ENCODE measurements around the gene SCD5.

Gene SCD5

DNA sequence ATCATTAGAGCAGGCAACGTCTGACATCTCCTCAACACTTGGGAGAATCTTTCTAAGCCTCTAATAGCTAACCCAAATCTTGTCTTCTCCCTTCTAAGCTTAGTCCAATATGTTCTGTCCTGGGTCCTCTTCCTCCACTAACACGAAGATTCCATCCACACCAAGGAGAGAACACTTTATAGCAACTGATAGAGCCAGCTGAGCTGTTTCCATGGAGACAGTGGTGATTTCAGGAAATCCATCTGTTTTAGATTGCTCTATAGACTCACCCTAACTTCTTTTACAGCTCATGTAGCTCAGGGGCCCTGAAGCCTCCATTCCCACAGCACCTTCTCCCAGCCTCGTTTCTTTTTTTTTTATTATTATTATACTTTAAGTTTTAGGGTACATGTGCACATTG lies 37.4 kb downstream of the SCD5 start:
- H3K27ac Mint-ChIP-seq, result no peak overlapping the region
- H3K36me3 Mint-ChIP-seq (ENCODE audit: low read depth), result no peaks in the 10 kb centered on the region
- H3K4me1 Mint-ChIP-seq (ENCODE audit: low read depth), result no peaks in the 10 kb centered on the region
- H3K9me3 Mint-ChIP-seq, result peaks cover 7% of the 10 kb centered on the region
- H3K4me3 Mint-ChIP-seq, result no peak overlapping the region
- DNase-seq, result no peak
- no peaks in the 10 kb centered on the region for H3K27me3 Mint-ChIP-seq

DNA sequence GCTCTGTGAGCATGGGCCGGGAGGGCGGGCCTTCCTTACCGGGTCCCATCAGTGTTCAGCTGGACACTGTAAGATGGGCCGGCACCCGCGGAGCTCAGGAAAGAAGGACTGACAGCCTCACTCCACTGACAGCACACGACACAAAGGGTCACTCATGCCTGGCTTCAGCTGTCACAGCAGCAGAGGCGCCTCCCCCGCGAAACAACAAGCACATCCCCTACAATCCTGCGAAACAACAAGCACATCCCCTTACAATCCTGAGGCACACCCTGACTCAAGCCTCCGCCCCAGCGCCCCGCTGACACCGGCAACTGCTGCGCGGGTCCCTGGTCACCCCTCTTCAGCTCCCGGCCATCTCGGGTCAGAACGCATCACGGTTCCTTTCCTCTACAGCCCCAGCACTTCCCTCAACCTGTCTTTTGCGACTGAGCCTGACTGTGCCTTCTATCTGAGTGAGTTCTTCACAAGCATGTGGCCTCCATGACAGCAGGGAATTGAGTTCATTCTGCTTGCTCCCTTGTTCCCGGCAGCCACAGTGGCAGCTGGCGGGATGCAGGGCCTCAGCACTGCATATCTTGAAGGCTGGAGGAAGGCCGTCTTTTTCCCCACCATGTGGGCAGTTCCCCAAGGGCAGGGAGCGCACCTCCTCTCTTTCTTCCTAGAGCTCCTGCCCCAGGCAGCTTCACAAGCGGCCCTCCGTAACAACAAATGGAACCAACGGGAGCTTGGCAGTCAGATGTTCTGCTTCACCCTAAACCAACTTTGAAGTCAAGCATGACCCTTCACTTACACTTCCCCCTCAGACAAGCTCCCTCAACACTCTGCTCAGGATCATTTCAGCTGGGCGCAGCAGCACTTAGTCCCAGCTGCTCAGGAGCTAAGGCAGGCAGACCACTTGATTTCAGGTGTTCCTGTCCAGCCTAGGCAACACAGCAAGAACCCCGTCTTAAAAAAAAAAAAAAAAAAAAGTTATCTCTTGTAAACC lies 39.6 kb downstream of the SCD5 start:
- no peaks in the 10 kb centered on the region for H3K27me3 Mint-ChIP-seq
- H3K36me3 Mint-ChIP-seq (ENCODE audit: low read depth), result no peaks in the 10 kb centered on the region
- H3K9me3 Mint-ChIP-seq, result no peaks in the 10 kb centered on the region
- no peak for DNase-seq
- no peak overlapping the region for H3K27ac Mint-ChIP-seq
- no peaks in the 10 kb centered on the region for H3K4me1 Mint-ChIP-seq (ENCODE audit: low read depth)
- H3K4me3 Mint-ChIP-seq, result no peak overlapping the region

DNA sequence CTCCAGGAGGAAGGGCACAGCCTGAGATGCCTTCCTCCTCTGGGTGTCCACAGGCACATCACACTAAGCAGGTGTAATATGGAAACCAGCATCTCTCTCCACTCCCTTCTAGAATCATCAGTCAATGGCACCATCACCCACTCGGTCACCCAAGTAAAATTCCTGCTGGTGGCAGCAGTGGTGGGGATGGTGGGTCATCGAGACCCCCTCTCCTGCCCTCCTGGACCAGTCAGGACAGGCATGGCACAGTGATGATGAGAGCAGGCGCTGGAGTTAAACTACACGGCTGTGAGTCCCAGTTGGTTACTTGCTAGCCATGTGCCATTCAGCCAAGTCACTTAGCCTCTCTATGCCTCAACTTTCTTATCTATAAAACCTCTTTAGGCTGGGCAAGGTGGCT lies 42.5 kb downstream of the SCD5 start:
- Mint-ChIP-seq H3K27me3 (no peaks in the 10 kb centered on the region), H3K36me3 (ENCODE audit: low read depth) (no peaks in the 10 kb centered on the region), H3K4me1 (ENCODE audit: low read depth) (no peaks in the 10 kb centered on the region), H3K27ac (no peak overlapping the region), H3K9me3 (no peaks in the 10 kb centered on the region), H3K4me3 (no peak overlapping the region)
- no peak for DNase-seq

DNA sequence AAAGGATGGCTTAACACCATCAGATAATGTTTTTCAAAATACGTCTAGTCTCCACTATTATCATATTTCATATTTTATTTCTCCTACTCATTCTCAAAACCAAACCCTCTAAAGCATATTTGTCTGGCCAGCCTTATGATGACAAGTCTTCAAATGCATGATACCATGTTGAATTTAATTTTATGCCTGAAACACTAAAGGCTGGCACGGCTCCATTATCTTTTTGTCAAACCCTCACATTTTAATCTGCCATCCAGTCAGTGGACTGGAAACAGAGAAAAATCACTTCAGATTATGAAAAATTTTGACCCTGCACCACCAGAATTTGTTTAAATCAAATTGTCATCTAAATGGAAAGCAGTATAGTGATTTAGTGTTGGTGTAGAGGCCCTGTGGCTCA lies 42.9 kb downstream of the SCD5 start:
- Mint-ChIP-seq H3K36me3 (ENCODE audit: low read depth) (no peaks in the 10 kb centered on the region), H3K4me1 (ENCODE audit: low read depth) (no peaks in the 10 kb centered on the region), H3K27ac (no peak overlapping the region), H3K27me3 (no peaks in the 10 kb centered on the region), H3K9me3 (no peaks in the 10 kb centered on the region), H3K4me3 (no peak overlapping the region)
- DNase-seq, result no peak

DNA sequence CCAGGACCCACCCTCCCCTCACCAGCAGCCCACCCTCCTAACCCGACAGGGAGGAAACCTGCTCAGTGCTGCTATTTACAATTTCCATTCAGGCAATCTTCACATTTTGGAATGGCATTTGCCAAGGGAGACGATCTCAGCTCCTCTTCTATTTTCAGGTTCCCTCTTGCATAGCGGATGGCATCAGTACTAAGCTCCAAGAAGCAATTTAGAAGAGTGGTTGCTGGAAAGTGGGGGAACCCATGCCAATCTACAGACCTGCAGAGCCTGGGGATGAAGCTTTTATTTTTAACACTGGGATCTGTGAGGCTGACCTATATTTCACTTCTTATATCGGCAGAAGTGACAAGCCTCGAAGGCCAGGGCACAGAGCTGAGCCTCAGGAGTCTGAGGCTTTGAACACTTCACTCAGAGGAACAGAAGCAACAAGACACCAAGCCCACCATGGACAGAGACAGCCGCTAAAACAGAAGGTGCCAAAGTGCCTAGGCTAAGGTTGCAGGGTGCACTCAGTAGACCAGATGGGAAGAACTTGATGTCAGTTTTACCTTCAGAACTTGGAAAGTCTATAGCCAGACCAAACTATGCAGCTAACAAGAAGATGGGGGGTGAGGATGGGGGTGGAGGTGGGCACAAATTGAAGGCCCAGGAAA lies 44.0 kb downstream of the SCD5 start:
- no peak overlapping the region for H3K27ac Mint-ChIP-seq
- no peak overlapping the region for H3K4me3 Mint-ChIP-seq
- no peaks in the 10 kb centered on the region for H3K27me3 Mint-ChIP-seq
- H3K36me3 Mint-ChIP-seq (ENCODE audit: low read depth), result no peaks in the 10 kb centered on the region
- no peak for DNase-seq
- H3K9me3 Mint-ChIP-seq, result no peaks in the 10 kb centered on the region
- H3K4me1 Mint-ChIP-seq (ENCODE audit: low read depth), result no peaks in the 10 kb centered on the region

DNA sequence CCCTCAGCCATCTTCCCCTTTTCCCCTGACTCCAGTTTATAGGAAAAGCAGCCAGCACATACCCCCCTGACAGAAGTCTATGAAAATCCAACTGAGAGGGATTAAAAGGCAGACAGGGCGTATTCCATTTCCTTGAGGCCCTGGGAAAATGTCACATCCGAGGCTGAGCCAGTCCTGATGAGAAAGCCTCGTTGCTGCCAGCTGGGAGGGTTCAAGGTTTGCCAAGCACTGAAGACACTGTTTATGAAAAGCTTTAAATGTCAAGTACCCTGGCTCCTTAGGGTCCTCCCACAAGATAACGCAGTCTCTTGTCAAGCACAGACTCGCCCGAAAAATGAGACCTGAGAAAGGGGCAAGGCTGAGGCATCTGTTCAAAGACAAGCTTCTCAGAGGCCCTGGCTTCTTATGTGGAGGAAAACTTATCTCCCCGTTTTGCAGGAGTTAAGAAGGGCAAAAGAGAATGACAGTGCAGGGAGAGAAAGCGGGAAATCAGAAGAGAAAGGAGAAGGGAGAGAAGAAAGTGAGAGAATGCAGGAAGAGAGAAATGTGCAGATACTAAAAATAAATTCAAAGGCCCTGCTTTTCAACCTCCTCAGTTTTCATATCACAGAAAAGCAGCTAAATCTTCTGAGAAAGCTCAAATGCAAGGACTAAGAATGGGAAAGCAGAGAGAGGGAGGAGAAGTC lies 44.7 kb downstream of the SCD5 start:
- Mint-ChIP-seq H3K9me3 (no peaks in the 10 kb centered on the region), H3K4me3 (no peak overlapping the region), H3K27me3 (no peaks in the 10 kb centered on the region), H3K27ac (no peak overlapping the region), H3K4me1 (ENCODE audit: low read depth) (no peaks in the 10 kb centered on the region), H3K36me3 (ENCODE audit: low read depth) (no peaks in the 10 kb centered on the region)
- DNase-seq, result no peak

DNA sequence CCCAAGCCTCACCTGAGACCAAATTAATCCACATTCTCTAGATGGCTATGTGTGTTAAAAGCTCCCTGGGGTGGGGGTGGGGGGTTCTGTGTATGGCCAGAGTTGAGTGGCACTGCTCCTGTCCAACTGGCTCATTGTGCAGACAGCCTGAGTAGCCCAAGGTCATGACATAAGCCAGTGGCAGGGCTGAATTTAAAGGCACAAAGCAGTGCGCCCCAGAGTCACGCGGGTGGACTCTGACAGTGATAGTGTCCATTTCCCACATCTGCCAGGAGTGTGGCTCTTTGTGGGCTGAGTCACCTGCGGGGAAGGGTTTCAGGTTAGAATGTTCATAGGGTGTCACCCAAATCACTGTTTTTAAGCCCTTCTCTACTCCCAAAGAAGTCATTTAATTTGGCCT lies 45.4 kb downstream of the SCD5 start:
- Mint-ChIP-seq H3K27ac (no peak overlapping the region), H3K36me3 (ENCODE audit: low read depth) (no peaks in the 10 kb centered on the region), H3K9me3 (no peaks in the 10 kb centered on the region), H3K4me3 (no peak overlapping the region), H3K4me1 (ENCODE audit: low read depth) (no peaks in the 10 kb centered on the region), H3K27me3 (no peaks in the 10 kb centered on the region)
- no peak for DNase-seq

DNA sequence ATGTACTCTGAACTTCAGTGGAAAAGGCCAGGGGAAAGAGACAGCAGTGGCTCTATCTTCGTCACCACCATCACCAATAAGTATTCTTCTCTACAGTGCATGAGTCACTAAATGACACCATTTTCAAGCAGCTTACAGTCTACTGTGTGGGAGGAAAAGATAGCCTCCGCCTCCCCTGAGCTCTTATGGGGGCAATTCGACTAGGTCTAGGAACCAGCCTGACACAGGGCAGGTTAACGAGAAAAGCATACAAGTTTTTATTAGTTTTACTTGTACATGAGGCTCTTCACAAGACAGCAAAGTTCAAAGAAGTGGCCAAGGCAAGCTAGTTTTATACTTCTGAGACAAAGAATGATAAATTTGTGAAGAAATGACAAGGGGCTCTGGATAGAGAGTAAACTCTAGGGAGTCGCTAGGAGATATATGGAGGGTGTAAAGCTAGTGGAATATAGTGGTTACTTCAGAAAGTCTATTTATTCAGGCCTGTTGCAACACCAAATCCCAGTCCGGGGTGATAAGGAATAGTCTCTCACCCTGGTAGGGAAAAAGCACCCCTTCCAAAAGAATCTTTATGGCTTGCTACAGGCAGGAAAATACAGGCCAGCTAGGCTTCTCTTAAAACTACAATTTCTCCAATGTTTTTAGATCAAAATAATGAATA lies 49.7 kb downstream of the SCD5 start:
- no peaks in the 10 kb centered on the region for H3K9me3 Mint-ChIP-seq
- H3K27me3 Mint-ChIP-seq, result peaks cover 4% of the 10 kb centered on the region
- no peak overlapping the region for H3K27ac Mint-ChIP-seq
- no peak overlapping the region for H3K4me3 Mint-ChIP-seq
- no peak for DNase-seq
- H3K36me3 Mint-ChIP-seq (ENCODE audit: low read depth), result no peaks in the 10 kb centered on the region
- H3K4me1 Mint-ChIP-seq (ENCODE audit: low read depth), result no peaks in the 10 kb centered on the region

DNA sequence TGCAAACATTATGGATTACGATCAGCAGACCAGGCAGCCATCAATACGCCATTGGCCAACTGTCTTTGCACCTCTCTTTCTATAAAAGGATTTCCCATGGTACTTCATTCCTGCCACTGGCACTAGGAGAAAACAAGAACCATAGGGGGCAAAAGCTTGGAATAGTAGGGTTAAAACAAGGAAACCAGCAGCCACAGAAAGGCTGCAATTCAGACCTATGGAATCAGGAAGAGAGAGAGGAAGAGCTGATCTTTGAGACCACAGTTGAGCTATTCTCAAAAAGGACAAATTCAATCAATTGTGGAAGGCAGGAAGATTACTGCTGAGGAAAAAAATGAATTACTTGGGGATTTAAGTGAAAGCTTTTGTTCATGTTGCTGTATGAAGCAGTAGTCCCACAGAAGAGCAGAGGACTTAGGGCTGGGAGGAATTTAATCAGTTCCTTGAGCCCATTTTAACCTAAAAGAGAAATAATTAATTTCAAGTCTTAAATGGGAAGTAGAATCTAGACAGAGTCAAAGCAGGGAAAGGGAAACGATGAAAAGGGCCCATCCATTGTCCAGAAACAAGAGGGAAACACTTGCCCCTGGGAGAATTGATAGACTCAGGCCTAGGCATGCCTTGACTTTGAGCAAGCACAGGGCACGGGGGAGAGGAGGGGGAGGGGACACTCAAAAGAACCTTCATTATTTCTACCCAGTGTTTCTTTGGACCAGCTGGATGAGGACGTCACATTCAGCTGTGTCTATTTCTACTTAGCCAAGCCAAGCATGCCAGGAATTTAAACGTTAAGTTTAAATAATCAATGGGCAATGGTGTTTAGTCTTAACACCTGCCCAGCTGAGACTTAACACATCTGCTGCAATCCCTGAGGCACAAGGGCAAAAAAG lies 50.7 kb downstream of the SCD5 start:
- Mint-ChIP-seq H3K4me1 (ENCODE audit: low read depth) (no peaks in the 10 kb centered on the region), H3K36me3 (ENCODE audit: low read depth) (no peaks in the 10 kb centered on the region), H3K4me3 (no peak overlapping the region), H3K27me3 (peaks cover 4% of the 10 kb centered on the region), H3K27ac (no peak overlapping the region), H3K9me3 (no peaks in the 10 kb centered on the region)
- no peak for DNase-seq

DNA sequence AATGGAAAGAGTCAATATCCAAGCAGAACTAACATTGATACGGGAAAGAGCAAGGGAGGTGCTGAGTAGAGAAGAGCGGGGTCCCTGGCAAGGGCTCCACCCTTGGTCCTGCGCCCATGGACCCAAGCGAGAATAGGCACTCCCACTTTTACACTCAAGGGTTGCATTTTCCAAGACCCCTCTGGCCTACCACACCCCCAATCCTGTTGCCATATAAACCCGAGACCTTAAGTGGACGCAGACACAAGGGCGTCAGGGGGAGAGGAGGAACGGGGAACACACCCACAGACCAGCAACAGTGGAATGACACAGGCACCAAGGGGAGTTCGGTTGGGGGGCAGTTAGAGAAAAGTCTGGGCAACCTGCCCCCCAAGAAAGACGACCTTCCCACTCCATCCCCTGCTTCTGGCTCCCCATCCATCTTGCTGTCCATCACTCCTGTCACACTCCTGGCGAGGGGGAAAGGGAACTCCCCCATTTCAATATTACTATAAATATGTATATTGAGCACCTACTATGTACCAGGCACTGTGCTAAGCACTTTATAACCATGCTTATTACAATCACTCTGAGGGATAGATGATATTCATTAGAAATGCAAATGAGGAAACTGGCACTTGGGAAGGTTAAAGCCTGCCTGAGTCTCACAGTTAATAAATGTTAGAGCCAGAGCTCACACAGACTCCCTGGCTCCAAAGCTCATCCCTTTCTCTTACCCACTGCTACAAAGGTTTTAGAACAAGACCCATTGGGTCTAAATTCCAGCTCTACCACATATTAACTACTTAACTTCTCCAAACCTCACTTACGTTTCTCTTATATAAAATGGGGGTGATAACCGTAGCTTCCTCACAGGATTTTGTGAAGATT lies 51.7 kb downstream of the SCD5 start:
- no peaks in the 10 kb centered on the region for H3K4me1 Mint-ChIP-seq (ENCODE audit: low read depth)
- no peaks in the 10 kb centered on the region for H3K36me3 Mint-ChIP-seq (ENCODE audit: low read depth)
- no peak overlapping the region for H3K27ac Mint-ChIP-seq
- H3K9me3 Mint-ChIP-seq, result no peaks in the 10 kb centered on the region
- H3K4me3 Mint-ChIP-seq, result no peak overlapping the region
- peaks cover 7% of the 10 kb centered on the region for H3K27me3 Mint-ChIP-seq
- DNase-seq, result no peak

DNA sequence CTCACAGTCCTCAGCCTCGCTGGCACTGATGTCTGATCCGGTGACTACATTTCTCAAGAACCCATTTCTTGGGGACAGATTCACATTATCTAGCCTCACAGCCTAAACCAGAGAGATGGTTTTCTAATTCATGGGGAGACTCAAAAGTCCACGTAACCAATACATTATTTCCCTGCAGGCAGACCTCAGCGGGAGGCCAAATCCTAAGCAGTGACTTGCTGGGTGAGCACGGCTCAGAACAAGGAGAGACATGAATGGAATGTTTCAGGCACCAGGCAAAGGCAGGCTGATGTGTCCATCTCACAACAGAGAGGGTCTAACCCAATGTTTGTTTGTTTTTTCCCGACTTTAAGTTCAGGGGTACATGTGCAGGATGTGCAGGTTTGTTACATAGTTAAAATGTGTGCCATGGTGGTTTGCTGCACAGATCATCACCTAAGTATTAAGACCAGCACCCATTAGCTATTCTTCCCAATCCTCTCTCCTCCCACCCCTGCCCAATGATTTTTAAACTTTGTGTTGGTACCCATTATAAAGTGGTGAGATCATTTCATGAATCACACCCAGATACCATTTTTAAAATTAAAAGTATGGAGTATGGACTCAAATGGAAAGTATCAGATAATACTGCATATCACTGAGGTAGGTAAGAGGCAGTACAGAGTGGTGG lies 53.3 kb downstream of the SCD5 start:
- no peaks in the 10 kb centered on the region for H3K36me3 Mint-ChIP-seq (ENCODE audit: low read depth)
- H3K9me3 Mint-ChIP-seq, result no peaks in the 10 kb centered on the region
- H3K27me3 Mint-ChIP-seq, result peaks cover 7% of the 10 kb centered on the region
- no peak overlapping the region for H3K27ac Mint-ChIP-seq
- DNase-seq, result no peak
- H3K4me1 Mint-ChIP-seq (ENCODE audit: low read depth), result no peaks in the 10 kb centered on the region
- no peak overlapping the region for H3K4me3 Mint-ChIP-seq

DNA sequence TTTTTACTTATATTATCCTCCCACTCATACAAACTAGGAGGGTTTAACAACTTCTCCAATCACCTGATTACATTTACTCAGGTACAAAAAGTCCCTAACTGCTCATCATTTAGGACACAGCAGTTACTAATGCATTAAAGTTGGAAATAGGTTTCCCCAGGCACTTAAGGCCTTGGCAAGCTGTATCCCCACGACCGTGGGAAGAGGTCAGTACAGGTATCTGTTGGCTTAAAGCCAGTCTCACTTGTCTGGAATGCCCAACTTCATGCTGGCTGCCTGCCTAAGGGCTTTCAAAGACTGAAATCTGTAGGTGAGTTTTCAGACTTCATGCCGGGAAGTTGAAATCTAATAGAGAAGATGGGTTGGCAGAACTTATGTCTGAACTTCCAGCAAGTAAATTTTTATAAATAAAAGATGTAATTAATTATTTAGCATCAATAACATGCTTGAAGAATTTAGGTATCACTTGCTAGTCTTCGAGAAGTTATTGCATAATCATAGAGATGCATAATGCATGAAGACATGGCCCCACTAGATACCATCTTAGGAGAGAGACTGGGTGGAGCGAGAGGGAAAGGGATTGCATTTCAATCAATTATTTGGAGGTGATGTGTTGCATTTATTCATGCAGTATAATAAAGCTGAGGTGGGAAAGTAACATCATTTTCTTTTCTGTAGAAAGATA lies 54.2 kb downstream of the SCD5 start:
- Mint-ChIP-seq H3K9me3 (no peaks in the 10 kb centered on the region), H3K27ac (no peak overlapping the region), H3K4me1 (ENCODE audit: low read depth) (no peaks in the 10 kb centered on the region), H3K36me3 (ENCODE audit: low read depth) (no peaks in the 10 kb centered on the region), H3K27me3 (peaks cover 8% of the 10 kb centered on the region), H3K4me3 (no peak overlapping the region)
- no peak for DNase-seq
